GM18511 (cell line): Measurements from ENCODE around the gene CHST11.

ENCODE experiments used
- ATAC-seq: cut with Tn5 transposase; IDR thresholded peaks from one replicate; pipeline ENCODE4 v1.9.1; 2021; ENCODE audit warnings: mild to moderate bottlenecking, moderate library complexity; ENCODE audit not compliant: unreplicated experiment

Gene CHST11

DNA sequence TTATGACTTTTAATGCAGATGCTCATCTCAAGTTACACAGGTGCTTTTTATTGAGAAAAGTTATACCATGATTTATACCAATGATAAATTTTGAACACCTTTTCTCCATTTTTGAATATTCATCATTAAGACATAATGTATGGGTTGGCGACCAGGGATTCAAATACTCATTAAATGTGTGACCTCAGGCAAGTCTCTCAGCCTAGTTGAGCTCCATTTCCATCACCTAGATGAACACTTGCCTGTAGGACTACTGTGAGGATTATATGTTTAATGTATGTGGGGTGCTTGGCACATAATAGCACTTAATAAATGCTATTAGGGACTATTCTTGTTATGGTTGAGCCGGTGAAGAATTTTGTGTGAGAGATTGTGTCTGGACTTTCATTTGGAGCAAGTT lies 228.6 kb downstream of the CHST11 start:
- ATAC-seq = no peak

DNA sequence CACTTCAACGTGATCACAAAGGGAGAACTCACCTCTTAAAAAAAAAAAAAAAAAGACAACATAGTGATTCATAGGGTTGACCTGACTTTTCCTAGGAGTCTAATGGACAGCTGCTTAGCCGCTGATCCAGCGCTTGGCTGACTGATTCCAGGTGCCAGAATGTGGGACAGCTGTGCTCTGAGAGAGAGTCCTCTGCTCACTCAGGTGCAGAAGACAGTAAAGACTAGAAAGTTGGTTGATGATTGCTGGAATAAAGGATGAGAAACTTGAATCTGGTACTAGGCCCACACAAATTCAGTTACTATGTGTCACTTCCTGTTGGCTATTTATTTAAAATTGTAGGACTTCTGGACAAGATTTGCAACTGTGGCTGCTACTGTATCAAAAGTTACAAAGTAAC lies 229.4 kb downstream of the CHST11 start:
- no peak for ATAC-seq

DNA sequence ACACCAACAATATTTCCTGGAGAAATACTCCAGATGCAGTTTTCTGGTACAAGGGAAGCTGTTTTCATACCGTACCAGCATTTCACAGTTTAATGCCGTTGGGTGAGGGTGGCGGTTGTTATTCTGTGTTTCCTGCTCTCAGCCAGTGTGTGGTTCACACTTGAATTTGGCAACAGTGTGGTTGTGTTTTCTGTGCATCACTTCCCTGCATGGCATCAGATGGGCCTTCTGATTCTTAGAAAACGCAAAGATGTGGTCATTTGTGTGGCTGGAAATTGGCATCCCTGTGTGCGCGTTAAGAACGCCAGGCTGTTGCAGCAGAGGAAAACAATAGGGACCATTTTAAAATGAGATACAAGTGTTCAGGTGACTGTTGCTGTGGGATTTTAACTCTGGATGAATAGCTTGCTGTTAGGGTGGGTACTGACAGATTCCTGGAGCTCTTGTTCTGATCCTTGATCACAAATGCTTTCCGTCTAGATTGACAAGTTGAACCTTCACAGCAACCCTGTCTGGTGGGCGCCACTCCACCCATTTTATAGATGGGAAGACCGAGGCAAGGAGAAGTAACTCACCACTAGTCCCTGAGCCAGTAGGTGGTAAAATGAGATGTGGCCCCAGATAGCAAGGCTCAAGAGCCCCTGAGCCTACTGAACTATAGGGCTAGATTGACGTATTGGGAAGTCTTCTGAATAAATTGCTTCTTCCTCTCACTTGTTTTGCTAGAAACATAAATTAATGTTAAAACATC lies 231.2 kb downstream of the CHST11 start:
- no peak for ATAC-seq

GRCh38 chr12:104689635-104690034 lies 232.9 kb downstream of the CHST11 start:
- no peak for ATAC-seq

GRCh38 chr12:104691721-104692556 lies 235.2 kb downstream of the CHST11 start:
- ATAC-seq = peak; percentile 54

DNA sequence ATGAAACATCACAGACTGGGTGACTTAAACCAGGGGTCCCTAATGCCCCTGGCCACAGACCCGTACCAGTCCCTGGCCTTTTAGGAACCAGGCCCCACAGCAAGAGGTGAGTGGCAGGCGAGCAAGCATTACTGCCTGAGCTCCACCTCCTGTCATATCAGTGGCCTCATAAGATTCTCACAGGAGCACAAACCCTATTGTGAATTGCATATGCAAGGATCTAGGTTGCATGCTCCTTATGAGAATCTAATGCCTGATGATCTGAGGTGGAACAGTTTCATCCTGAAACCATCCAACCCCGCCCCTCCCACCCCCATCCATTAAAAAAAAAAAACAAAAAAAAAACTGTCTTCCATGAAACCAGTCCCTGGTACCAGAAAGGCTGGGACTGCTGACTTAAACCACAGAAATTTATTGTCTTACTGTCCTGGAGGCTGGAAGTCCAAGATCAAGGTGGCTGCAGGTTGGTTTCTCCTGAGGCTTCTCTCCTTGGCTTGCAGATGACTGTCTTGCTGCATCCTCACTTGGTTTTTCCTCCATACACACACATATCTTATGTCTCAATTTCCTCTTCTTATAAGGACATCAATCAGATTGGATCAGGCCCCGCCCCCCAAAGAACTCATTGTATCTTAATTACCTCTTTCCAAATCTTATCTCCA lies 235.9 kb downstream of the CHST11 start:
- ATAC-seq = no peak

- ATAC-seq = no peak
These were observed 236.7 kb downstream of the CHST11 start for GRCh38 chr12:104693493-104693892.

- no peak for ATAC-seq
These were observed 237.4 kb downstream of the CHST11 start for GRCh38 chr12:104694161-104694560.

DNA sequence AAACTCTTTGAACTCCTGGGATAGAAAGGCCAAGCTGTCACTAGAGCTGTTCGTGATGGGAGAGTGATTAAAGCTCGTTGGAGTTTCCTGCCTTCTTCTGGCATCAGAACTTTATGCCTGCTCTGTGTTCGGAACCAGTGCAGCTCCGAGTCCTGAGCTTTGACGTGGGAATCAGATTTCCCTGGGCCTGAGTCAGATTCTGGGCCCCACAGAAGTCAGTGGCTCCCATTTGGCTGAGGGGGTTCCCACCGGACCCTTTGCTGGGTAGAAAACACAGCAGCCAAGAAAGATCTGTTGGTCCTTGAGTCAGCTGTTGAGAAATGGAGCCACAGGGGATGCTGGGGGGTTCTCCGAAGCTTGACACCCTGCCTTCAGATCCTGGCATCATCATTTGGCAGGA lies 238.0 kb downstream of the CHST11 start:
- no peak for ATAC-seq

DNA sequence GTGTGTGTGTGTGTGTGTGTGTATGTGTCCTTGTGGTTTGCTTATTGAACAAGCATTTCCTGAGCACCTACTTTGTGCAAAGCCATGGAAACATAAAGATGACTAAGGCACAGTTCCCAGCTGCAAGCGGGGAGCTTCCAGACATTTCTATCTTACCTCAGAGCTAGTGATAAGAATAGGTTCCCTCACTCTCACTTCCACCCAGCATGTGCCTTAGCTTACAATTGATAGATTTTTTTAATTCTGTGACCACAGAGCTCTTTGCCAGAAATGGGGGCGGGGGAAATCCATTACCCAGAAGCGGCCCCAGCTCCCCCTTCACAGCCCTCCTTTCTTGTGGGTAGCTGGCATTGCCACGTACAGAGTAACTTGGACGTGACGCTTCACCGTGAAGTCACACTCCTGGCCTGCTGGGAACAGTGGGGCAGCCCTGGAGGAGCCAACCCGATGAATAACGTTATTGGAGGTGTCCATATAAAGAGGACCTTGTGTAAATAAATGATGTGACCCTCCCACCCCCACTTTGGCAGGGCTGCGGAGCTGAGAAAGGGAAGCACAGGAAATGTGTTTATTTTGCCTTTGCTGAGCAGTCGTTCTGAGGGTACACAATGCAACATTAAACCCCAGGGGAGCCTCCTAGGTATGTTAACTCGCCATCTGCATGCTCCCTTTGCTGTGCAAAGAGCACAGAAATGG lies 238.9 kb downstream of the CHST11 start:
- ATAC-seq = peak; percentile 45

- ATAC-seq = no peak
These were observed 240.4 kb downstream of the CHST11 start for GRCh38 chr12:104697186-104697585.

DNA sequence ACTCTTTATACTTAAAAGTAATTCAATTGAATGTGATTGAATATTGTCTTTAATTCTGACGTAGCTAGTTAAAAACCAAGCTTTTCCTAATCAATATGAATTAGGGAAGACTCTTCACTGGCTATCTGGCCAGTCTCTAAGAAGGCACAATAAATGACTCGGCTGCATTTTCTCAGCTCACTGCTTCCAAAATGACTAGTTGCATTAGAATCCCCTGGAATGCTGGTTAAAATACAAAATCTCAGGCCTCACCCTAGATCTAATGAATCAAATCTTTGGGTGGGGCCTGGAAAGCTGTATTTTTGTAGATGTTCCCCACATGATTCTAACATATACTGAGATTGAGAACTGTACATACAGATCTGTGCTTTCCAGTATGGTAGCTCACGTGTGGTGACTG lies 242.1 kb downstream of the CHST11 start:
- no peak for ATAC-seq

- peak; percentile 83 for ATAC-seq
These were observed 242.9 kb downstream of the CHST11 start for GRCh38 chr12:104699489-104700190.

- no peak for ATAC-seq
These were observed 243.6 kb downstream of the CHST11 start for GRCh38 chr12:104700324-104700723.

DNA sequence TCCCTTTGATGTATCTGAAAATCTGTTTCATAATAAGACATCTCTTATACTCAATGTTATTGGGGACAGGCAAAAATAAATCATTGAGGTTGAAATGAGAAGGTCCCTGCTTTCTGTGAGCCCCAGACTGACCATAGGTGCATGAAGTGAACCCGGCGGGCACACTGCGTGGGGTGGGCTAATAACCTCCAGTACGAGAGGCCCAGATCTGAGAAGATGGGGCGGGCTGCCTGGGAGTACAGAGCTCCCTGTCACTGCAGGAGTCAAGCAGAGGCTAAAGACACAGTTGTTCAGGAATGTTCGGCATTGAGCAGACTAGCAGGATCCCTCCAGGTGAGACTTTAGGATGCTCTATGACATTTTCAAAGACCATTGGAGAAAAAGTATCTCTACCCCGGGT lies 244.6 kb downstream of the CHST11 start:
- no peak for ATAC-seq

- ATAC-seq = no peak
These were observed 245.0 kb downstream of the CHST11 start for GRCh38 chr12:104701756-104702155.

GRCh38 chr12:104702565-104703139 lies 245.9 kb downstream of the CHST11 start:
- no peak for ATAC-seq

DNA sequence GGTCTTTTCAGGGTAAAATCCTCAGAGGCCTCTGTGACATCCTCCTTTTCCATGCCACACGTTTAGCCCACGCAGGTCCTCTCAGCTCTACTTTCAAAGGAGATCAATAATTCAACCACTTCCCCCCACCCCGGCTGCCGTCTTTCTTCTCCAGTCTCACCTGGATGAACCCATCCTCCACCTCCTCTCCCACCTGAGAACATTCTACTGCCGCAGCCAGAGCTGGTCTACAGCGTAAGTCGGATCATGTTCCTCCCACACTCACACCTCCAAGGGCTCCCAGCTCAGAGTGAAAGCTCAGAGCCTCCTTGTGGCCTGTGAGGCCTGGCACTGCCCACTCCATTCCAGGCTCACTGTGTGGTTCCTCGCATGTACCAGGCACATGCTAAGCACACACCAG lies 246.6 kb downstream of the CHST11 start:
- ATAC-seq = no peak

- no peak for ATAC-seq
These were observed 247.6 kb downstream of the CHST11 start for GRCh38 chr12:104704224-104704779.

DNA sequence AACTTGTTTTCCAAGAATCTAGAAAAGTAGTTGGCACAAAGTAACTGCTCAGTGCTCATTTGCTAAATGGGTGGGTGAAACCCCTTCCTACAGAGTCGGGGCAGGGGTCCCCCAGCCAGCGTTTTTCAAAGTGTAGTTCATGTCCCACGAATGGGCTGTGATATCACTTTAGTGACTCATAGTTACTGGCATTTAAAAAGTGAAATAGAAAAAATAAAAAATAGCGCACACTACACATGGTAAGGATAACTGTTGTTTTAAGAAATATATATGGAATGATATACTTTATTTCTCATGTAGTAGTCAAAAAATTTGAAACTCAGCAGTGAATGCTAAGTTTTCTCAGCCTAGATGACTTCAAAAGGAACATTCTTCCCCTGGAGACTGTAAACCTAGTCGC lies 250.4 kb downstream of the CHST11 start:
- ATAC-seq = no peak
